ENCODE measurements around the gene ICAM5.
A peak's percentile ranks its signal among the peaks of the same experiment; 100 is the strongest.
"Not testable (repeated sequence)": the region's sequence is repeated elsewhere in the genome, so short reads cannot be mapped to it uniquely, and the experiment has no call there.

The ICAM5 gene

GRCh38 chr19:10270180-10270615 is 19.6 kb upstream of the ICAM5 start:
- peak; percentile 84 to 89 for DNase-seq

GRCh38 chr19:10270616-10271394 is 18.9 kb upstream of the ICAM5 start, which contains the start of gene ICAM1:
Gene ICAM1 (plus strand): TSS chr19:10271120. CDS start chr19:10271160, 40 bp downstream.
- peak; percentile 82 to 87 for DNase-seq

- DNase-seq = peak; percentile 36 to 56
Observed at GRCh38 chr19:10271543-10272086, 18.1 kb upstream of the ICAM5 start.

- no peak for DNase-seq
Observed at GRCh38 chr19:10274589-10274988, 15.2 kb upstream of the ICAM5 start.

- DNase-seq = no peak
Observed at GRCh38 chr19:10277795-10278589, 11.8 kb upstream of the ICAM5 start.

GRCh38 chr19:10278935-10279334 is 10.8 kb upstream of the ICAM5 start:
- DNase-seq = no peak

GRCh38 chr19:10279737-10280442 is 9.9 kb upstream of the ICAM5 start:
- no peak for DNase-seq

GRCh38 chr19:10282043-10282442 is 7.7 kb upstream of the ICAM5 start:
- DNase-seq = not testable (repeated sequence)

GRCh38 chr19:10283301-10284064 is 6.3 kb upstream of the ICAM5 start:
- DNase-seq = no peak

GRCh38 chr19:10284065-10284959 is 5.4 kb upstream of the ICAM5 start:
- no peak for DNase-seq

- DNase-seq = no peak
Observed at GRCh38 chr19:10284960-10285278, 4.8 kb upstream of the ICAM5 start.

- no peak for DNase-seq
Observed at GRCh38 chr19:10285393-10285792, 4.4 kb upstream of the ICAM5 start.

- DNase-seq = peak; percentile 58 to 63
Observed at GRCh38 chr19:10286803-10287737, 2.7 kb upstream of the ICAM5 start, which contains the start of gene ICAM4. Gene ICAM4 (plus strand): TSS chr19:10286955. CDS start chr19:10287013, 58 bp downstream.

- DNase-seq = peak; percentile 55 to 63
Observed at GRCh38 chr19:10288662-10289166, 1.0 kb upstream of the ICAM5 start.

- peak; percentile 70 to 76 for DNase-seq
Observed at GRCh38 chr19:10289167-10289835, 451 bp upstream of the ICAM5 start.

- peak; percentile 19 to 26 for DNase-seq
Observed at GRCh38 chr19:10290357-10290875, 664 bp downstream of the ICAM5 start.

- peak; percentile 67 to 76 for DNase-seq
Observed at GRCh38 chr19:10290876-10291553, 1.3 kb downstream of the ICAM5 start.

- peak in 1 of 2 experiments; percentile 24 for DNase-seq
Observed at GRCh38 chr19:10291554-10292205, 1.9 kb downstream of the ICAM5 start.
